CD4-positive, alpha-beta T cell treated with Interleukin-4 for 4 hours (primary cell): ENCODE measurements around the gene BCL6.
A peak's percentile ranks its signal among the peaks of the same experiment; 100 is the strongest.

Source experiments
- DNase-seq: peaks from one replicate; pipeline ENCODE4 v3.0.0-alpha.2; 2020

BCL6 gene

DNA sequence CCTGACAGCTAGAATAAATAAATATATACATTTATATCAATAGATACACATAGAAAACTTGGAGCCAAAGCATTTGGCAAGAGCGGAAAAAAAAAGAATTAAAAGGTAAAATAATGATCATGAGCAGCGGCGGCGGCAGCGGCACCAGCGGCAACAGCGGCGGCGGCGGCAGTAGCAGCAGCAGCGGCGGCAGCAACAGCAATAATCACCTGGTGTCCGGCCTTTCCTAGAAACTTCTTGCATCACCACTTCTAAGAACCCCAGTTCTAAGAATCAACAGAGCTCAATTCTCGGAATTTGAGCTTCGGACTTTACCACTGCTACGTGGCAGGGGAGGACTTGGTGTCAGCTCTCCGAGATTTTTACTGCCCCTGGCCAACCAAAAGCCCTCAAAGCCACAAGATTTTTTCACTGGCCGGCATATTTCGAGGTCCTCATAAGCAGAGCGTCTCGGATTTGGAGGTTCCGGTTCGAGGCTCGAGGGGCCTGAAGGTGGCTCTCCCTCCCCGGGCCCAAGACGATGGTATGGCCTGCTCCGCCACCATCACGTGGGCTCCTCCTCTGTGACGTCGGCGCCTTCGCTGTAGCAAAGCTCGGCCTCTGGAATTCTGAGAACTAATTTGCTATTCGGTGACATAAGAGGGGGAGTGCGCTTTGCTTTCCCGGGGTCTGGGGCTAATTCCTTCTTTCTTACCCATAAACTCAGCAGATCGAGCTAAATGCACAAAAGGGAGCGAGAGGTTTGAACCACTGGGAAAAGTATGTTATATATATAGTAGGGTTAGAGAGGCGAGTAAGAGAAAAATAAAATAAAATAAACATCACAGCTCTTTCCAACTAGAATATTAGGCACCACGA, at the start of gene BCL6:
Gene BCL6 (minus strand): TSS at position 268 of the 858 bp plus-strand sequence. CDS start 11,775 bp downstream, outside the sequence.
- DNase-seq, result peak; percentile 97

DNA sequence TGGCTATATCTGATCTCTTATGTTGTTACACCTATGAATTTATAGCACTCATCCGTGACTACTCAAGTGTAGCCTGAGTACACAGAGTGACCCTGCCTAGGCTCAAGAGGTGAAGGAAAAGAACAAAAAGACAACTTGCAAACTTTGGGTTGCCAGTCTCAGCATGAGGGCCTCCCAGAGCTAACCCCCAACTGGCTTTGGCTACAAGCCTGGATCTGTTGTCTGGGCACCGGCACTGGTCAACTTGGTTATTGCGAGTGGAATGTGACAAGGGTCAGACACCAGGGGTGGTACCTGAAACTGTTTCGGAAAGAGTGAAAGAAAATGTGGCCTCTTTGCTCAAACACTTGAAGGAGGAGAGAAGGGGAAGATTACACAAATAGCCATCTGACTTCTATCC, 49.5 kb upstream of the BCL6 start:
- DNase-seq, result no peak

DNA sequence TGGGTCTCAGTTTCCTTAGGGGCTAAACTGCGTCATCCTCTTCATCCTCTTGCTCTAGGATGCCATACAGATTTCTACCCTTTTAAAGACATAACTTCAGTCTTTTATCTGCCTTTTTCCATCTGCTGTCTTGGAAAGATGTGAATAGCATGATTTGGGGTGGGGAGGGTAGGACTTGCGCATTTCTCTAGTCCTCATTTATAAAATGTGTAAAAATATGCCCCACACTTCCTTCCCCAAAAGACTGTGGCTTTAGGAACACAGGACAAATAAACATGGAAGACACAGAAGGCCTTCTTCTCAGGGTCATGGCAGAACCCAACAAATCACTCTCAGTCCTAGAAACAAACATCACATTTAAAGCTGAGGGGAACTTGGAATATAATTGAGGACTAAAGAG, 48.4 kb upstream of the BCL6 start:
- DNase-seq, result no peak

DNA sequence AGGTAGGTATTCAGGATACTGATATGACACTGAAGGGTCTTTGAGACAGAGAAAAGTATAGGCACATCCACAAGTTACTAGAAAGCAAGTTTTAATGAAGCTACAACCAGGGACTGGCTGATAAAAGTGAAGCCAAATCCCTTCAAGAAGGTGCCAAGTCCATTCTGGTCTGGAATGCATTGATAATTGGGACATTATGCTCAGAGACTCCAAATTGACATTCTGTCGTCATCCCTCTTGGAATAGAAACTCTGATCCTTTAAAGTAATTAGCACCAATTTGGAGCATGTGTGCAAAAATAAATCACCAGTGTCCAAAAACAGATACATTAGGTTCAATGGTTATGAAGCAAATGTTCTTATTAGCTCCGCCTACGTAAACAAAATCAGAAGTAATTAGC, 47.3 kb upstream of the BCL6 start:
- DNase-seq, result no peak

DNA sequence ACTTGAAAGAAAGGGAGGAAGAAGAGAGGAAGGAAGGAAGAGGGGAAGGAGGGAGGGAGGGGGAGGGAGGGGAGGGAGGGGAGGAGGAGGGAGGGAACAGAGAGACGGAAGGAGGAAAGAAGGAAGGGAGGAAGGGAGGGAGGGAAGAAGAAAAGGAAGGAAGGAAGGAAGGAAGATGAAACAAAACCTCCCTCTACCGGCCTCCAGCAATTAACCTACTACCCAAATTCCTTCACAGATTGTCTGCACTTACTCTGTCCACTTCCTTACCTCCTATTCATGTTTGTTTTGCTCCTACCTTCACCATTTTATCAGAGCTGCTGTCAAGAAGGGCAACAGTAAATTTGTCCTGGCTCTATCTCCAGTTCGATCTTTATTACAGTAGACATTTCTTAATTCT, 44.6 kb upstream of the BCL6 start:
- DNase-seq, result no peak

DNA sequence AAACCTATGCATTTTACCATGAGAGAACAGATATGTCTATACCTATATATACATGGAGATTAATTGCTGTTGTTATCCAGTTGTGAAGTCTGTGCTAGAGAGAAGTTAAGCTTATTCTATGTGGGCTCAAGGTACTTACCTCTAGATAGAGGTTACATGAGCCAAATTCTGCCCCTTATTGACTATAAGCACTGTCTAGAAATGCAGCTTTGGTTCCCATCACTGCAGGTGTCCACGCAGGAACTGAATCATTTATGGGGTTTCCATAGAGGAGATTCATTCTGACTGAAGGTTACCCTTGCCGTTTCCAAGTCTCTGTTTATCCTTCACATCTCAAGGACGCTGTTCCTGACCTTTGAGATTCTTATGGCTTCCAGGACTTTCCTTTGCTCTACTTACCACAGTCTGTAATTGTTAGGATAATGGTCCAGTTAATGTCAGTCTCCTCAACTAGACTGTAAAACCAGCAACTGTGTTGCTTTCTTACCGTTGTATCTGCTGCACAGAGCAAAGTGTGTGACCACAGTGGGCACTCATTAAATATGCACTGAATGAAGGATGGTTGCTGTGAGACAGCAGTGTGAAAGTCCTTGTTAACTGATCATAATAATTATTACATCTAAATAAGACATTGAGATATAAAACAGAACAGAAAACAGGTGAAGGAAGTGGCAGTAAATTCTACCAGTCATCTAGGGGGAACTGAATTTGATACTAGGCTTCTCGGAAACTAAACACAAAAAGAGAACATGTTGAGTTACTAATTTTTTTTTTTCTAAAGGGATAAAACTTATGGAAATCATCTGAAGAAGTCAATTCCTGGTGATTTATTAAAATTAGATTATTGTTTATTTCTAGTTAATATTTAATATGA, 44.0 kb upstream of the BCL6 start:
- no peak for DNase-seq

DNA sequence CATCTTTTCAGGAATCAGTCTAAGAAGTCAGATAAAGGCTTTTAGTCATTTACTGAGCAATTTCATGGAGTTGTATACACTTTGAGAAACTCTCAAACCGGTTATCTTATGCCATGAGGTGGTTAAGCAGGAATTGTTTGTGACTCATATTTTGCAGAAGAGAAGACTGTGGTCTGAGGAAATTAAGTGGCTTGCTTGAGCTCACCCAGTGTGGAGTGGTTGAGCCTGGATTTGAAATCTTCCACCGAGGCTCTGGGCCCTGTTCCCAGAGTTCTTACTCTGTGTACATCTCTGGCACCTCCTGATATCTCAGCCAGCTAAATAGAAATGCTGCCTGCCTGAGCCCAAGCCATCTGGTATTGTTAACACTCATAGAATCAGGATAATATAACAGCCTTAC, 37.8 kb upstream of the BCL6 start:
- DNase-seq, result no peak

DNA sequence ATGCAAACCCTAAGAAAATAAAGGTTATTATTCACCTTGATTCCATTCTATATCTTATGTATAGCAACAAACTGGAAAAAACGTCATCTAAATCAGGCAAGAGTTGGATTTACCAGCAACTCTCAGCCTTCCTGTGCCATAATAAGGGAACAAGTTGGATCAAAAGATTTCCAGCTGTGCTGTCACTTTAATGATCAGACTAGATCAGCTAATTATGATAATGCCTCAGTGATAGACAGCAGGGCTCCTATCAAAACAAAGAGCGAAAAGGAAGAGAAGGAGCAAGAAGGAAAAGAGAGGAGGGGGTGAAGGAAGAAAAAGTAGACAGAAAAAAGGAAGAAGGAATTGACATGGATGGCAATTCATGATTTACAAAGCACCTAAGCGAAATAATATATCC, 36.7 kb upstream of the BCL6 start:
- DNase-seq, result no peak

DNA sequence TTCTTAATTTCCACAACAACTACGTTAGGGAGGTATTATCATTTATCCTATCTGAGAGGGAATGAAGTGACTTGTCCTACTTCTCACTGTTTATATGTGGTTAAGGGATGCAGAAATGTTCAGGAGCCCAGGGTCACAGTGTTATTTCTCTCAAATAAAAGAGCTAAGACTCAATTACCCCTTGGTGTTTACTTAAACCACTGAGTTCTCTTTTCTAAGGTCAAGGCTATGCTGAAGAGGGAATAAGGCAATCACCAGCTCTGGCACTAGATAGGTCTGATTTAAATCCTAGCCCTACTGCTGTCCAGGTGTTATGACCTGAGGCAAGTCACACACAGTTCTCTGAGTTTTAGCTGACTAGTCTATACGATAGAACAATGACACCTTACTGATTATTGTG, 35.7 kb upstream of the BCL6 start:
- no peak for DNase-seq

DNA sequence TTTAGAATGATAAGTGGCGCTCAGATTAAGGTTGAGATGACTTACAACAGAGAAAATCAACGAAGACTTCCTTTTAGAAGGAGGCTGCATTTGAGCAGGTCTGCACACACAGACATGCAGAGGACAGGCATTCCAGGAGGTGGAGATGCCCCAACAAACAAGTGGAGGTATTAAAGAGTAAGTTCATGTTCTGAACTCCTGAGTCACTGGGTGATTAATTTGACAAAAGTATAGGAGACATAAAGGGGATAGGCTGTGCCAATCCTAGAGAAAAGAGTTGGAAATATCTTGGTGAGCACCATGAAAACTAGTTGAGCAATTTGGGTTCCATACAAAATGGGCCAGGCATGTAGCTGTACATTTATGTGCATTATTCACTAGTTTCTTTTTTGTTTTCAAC, 33.5 kb upstream of the BCL6 start:
- DNase-seq, result no peak

DNA sequence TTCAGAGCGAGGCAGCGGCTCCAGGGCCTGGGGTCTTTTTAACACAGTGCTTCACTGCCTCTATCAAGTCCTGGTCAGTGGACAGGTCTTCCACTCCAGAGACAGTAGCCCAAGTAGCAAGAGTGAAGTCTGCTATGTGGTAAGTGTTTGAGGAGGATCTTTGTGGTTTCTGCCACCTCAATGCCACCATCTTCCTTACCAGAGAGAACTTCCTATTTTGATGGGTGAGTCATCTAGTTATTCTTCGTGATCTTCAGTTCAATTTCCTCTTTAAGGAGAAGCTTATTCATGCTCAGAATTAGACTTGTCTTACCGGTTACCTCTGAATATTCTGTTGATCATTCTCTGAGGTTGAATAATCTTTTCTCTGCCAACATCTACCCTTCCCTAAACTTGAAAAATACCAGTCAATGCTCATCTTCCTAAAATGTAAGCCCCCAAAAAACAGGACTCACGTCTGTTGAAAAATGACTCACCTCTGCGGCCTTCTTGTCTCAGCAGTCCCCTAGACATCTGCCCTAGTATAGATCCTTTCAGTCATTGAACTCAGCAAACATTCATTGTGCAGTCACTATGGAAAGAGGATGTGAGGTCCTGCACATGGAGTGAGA, 32.2 kb upstream of the BCL6 start:
- peak; percentile 81 for DNase-seq

DNA sequence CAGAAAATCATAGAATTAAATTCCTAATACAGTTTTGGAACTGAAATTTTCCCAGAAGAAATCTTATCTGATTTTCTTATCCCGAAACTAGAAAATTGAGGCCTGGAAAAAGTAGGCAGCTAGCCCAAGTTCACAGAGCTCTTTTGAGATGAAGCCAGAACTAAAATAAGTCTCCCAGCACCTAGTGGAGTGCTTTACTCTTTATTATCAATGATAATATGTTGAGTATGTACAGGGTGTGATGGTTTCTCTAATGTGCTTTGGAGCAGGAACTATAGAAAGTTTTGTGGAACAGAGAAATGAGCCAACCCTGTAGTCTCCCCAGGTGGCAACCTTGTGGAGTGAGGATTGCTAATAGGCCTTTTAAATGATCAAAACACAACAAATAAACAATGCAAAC, 30.3 kb upstream of the BCL6 start:
- no peak for DNase-seq

DNA sequence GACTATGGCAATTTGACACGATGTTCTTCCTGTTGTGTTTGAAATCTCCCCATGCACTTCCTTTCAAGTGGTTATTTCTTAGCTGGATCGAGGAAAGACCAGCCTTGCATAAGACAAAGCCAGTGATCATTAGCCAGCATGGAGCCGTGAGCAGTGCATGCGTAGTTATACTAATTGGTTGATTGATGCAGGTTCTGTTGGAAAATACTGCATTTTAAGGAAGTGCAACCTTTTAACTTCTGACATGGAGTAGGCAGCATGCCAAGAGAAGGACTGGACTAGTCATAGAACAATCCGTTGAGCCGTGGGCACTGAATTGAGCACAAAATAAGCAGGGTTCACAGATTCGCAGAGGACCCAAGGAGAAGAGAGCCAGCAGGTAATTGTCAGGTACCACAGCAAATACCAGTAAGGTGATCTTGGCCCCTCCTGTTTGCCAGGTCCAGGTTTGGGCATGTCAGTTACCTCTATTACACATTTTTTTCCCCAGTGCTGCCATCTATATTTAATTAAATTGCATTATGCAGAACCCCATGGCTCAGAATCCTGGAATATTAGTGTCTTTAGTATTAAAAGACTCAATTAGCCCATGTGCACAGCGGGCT, 29.0 kb upstream of the BCL6 start:
- no peak for DNase-seq

DNA sequence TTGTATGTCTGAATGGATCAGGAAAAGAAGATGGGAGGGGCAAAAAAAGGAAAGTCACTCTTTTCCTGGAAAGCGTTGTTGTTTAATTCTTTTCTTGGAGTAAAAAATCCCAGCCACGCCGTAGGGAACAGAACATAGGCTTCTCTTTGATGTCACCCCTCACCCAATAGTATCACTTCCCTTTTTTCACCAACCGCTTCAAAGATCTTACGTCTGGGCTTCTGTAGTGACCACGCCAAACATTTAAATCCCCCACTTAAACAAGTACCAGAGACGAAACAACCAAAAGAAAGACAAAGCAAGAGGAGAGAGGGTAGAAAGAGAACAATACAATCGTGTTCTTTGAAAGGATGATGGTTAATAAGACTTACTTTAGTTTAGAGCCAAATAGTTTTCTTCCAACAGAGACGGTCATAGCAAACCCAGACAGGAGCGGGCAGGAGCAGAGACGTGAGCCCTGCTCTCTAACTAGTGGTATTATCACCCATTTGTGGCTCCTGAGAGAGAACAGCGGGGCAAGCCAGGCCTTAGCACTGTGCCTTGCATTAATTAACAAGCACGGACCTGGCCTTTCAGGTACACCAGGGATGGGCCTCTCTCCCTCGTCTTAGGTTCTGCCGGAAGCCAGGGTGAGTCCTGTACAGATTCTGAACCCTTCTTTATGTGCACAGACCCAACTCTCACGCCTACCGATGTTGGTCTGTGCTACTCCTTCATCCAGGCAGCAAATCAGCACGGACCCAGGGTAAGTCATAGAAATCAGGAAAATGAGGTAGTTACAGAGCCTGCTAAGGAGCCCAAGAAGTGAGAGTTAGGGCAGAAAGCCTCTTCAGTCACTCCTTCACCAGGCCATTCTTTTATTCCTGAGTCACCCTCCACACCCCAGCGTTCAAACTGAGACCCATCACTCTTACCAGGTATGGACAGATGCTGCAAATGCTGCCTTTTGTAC, 28.2 kb upstream of the BCL6 start:
- no peak for DNase-seq

DNA sequence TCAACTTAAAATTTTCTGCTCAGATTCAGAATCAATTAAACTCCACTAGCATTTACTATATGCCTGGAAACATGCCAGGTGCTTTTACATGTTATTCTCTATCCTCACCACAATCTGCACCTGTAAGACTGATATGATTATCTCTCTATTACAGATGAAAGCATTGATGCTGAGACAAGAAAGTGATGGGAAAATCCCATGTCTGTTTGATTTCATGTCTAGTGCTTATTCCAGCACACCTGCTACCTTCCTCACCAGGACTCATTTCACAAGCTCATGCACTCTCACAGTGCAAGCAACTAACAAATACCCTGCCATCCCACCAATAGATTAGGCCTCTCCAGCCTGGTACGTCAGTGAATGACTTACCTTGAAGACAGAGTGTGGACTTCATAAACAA, 25.0 kb upstream of the BCL6 start:
- peak; percentile 80 for DNase-seq

DNA sequence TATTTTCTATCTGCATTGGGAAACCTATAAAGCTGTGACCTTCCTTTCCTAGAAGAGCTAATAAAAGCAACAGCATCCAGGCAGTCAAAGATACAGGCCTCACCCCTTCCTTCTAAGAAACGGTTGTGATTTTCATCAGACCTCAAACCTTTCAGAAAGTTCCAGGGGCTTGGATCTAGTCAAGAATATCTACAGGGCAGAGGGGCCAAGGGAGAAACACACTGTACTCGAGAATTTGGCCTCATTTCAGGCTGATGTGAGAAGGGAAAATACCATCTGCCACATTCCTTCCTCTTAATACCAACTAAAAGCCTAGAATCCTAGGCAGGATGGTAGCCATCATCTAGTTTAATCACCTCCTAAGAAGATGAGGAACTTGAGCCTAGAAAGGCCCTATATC, 24.5 kb upstream of the BCL6 start:
- no peak for DNase-seq

DNA sequence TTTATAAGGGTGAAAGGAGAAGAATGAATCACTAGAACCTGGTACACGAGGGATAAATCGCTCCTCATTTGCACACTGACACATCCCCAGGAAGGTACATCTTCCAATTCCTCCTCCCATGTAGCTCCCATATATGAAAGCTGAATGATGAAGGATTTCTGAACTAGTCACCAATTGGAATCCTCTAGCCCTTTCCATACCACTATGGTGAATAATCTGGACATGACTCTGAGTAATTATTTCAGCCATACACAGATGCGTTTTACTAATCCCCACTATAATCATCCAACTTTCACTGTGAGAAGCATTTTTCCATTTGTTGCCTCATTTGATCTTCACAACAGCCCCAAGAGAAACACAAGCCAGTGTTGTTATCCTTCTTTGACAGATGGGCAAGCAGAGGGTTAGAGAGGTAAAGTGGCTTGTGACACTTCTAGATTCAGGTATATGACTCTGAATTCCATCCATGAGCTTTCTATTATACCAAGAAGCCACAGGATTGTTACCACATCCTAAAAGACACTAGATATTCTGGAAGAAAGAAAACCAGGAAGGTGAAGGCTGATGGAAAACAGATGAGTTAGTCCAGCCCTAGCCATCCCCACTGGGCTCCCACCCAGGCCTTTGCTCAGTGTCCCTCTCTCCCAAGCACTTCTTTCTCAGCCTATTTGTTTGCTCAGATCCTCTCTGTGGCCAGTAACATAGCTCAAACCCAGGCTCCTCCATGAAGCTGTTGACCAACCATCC, 22.2 kb upstream of the BCL6 start:
- DNase-seq, result no peak

DNA sequence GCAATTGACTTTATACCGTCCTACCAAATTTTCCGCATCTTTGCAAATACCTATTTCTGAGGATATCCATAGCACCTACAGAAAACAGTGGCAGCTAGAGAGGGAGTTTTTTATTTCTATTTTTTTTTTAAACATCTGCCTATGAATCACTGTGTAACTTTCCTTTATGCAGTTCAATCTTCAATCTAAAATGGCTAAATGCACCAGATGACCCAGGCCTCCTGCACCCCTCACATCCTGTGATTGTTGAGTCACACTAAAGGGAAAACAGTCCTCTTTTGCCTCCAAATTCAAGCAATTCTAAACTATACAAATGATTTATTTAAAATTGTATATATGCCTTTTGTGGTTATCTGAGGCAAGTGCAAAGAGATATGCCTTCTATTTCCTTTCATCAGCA, 20.1 kb upstream of the BCL6 start:
- DNase-seq, result no peak

DNA sequence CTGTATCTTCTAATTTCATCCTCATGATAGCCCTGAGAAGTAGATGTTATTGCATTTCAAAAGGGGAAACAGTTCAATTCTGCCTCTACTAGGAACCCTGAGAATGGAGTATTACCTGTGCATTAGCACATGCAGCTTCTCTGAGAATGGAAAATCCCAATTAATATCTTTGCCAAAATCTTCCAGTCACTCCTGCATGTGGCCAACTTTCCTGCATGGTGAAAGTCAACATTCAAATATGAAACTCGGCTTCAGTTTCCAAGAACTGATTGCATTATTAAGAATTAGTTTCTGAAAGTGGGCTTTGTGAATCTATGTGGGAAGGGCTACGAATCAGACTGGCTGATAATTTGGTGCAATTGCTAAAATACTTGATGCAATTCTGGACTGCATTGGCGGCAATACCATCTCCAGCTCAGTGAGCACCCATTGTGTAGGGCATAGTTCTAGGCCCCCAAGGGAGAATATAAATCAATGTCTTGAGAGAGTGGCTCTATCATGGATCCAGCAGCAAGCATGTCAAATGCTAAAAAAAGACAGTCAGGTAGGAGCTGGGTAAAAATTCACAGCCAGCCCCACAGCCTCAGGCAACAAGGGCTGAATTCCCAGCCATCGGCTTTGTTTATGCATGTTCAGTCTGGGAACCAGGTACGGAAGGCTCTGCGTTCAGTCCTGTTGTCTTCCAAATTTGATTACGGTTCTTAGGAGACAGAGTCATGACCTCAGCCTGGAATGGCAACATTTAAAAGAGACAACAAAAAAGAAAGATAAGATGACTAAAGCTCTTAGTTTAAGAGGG, 18.8 kb upstream of the BCL6 start:
- no peak for DNase-seq

DNA sequence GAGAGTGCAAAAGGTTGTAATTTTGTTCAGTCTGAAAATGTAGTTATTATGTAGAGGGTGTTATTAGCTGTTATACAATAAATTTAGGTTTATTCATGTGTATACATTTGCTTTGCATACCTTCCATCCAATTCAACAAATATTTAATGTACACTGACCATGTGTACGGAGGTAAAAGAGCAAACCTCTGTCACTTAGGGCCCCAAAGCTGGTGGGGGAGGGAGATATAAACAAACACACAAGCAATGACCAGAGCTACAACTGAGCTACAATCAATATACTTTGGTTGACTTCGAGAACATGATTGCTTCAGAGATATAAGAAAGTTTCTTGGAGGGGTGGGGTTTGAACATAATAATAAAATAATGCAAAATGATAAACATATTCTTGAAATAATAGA, 17.5 kb upstream of the BCL6 start:
- no peak for DNase-seq
